GM18867 (cell line): ENCODE measurements around the gene SHQ1.
"Not testable (repeated sequence)": the region's sequence is repeated elsewhere in the genome, so short reads cannot be mapped to it uniquely, and the experiment has no call there.

Experiments
- ATAC-seq: cut with Tn5 transposase; IDR thresholded peaks from one replicate; pipeline ENCODE4 v1.9.1; 2021; ENCODE audit warnings: mild to moderate bottlenecking, moderate library complexity; ENCODE audit not compliant: unreplicated experiment

Gene SHQ1

GRCh38 chr3:72803573-72803972, 44.7 kb downstream of the SHQ1 start:
- no peak for ATAC-seq

DNA sequence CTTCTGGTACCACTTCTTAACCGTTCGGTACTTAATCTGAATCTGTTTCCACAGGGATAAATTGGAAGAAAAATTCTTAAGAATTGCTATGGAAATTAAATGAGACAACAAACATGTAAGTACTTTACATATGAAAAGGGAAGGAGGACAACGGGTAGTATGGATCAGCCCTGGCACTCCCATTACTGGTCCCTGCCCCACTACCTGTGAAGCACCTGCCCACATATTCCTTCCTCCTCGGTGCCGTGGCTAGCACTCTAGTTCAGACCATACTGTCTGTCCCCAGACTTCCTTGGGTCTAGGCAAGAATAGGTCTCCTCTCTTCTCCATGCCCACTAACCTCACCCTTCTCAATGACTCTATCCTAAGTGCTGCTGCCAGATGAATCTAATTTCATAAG, 46.2 kb downstream of the SHQ1 start:
- no peak for ATAC-seq

DNA sequence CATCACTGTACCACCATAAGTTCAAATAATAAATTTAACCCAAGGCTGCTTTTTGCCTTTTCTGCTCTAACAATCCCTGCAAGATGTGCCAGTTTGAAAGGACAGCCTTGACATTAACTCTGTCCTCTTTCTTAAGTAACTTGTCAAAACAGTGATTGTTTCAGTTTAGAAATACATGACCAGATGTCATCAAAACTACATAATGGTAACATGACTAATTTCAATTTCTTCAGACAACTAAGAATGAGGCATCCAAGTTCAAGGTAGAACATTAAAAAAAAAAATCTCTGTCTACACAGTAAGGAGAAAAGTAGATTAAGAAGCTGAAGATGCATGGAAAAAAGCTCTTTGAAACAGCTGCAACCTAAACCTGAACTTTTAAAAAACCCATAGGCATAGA, 47.4 kb downstream of the SHQ1 start:
- ATAC-seq: no peak

GRCh38 chr3:72798552-72799195, 49.6 kb downstream of the SHQ1 start:
- no peak for ATAC-seq

DNA sequence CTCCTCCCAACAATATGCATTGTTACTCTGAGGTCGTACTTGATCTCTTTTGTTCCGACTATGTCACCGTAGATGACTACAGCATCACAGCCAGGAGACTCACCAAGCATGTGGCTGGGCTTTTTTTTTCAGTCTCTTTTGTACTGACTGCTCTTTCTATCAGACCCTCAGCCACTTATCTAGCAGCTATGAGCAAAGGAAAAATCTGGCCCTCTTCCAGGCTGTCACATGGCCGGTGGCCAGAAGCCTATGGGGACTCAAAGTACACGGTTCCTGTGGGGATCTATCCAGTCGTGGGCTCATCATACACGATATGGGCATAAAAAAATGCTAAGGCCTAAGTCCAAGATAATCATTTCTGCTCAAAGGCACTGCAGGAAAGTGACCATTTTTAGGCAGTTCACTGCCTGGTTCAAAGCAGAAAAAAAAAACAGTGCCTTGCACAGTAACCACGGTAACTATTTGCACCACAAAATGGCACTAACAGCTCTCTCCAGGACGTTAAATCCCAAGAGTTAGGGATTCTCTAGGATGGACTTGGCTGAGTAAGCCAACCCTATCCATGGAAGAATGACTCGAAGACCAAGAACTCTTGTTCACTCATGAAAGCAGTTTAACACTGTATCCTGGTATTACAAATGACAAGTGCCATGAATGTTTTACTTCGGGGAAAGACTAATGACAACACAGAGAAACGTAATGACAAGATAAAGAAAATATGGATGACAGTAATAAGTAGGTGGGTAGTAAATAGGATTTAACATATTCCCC, 50.3 kb downstream of the SHQ1 start:
- no peak for ATAC-seq

- ATAC-seq: no peak
These were observed 54.2 kb downstream of the SHQ1 start for GRCh38 chr3:72794079-72794478.

DNA sequence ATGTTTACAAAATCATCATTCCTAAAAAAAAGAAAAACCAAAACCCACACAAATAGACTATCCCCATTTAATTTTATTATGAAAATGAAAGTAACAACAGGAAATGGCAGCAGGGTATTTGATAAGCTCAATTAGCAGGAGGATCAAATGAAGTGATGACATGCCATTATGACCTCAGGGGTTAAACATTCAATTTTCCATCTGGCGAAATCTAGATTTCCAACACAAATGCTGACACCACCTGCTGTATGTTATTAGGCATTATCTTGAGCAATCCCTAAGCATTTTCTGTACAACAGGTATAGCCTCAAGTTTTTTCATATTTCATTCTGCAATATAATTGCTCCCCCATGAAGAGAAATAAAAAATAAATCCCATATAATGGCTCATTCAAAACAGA, 57.1 kb downstream of the SHQ1 start:
- no peak for ATAC-seq

GRCh38 chr3:72789786-72790185, 58.5 kb downstream of the SHQ1 start:
- ATAC-seq: no peak

- ATAC-seq: not testable (repeated sequence)
These were observed 60.0 kb downstream of the SHQ1 start for GRCh38 chr3:72788232-72788631.

GRCh38 chr3:72786668-72787067, 61.6 kb downstream of the SHQ1 start:
- no peak for ATAC-seq

DNA sequence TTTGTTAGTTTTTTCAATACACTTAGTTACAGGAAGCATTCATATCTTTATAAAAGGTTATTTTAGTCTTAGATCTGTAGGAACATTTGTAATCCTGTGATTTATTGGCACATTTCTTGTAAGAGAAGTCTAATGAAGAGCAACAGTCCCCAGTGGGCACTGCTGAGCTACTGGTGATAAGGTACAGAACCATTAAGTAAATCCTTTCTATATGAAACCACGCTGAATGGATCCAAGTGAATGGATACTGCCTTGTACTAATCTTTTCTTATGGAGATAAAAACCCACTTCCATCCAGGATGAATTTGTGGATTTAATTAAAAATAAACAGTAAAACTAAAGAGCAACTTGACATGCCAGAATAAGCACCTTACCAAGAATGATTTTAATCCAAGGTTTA, 64.0 kb downstream of the SHQ1 start:
- no peak for ATAC-seq

DNA sequence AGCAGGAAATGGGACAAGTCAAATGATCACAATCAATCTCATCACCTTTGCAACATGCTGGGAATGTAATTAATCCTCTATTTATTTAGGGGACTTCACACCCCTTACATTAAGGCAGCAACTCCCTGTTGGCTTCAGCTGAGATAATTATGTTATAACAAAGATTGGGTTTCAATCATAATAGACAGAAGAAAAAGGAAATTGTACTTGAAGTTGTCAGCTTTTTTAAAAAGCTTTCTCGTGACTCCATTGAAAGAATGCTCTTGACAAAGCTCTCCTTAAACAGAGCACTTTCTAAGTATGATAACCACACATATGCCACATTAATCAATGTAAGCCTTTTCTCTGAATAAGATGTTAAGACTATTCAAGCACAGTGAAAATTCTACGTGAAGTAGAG, 65.7 kb downstream of the SHQ1 start:
- ATAC-seq: no peak

DNA sequence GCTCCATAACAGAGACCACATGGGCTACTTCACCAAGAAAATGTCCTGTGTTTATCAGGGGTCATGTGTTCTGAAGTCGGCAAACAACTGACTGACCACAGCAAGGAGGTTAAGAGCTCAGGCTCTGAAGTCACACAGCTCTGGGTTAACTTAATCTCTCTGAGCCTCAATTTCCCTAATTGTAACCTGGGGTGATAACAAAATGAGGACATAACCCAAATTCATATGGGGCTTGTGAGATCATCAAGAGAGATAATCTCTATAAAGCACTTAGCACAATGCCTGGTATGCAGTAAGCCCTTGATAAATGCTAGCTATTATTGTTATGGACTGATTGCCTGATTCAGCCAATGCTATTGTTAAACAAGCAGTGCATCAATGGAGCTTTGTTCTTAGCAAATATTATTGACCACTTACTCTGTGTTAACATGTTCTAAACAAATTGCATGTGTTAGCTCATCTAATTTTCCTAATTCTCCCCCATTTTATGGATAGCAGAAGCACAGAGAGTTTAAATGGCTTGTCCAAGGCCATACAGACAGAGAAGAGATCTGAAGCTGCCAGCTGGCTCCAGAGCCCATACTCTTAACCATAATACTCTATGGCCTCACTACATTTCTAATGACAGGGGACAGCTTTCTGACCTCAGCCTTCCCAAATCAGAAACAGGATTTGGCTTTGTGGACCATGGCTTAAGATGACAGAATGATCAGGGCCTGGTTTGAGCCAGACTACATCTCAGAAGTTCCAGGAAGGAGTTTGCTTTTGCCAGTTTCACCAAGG, 78.3 kb downstream of the SHQ1 start:
- ATAC-seq: no peak

- no peak for ATAC-seq
These were observed 79.3 kb downstream of the SHQ1 start for GRCh38 chr3:72768936-72769335.

- ATAC-seq: no peak
These were observed 79.8 kb downstream of the SHQ1 start for GRCh38 chr3:72768481-72768880.

DNA sequence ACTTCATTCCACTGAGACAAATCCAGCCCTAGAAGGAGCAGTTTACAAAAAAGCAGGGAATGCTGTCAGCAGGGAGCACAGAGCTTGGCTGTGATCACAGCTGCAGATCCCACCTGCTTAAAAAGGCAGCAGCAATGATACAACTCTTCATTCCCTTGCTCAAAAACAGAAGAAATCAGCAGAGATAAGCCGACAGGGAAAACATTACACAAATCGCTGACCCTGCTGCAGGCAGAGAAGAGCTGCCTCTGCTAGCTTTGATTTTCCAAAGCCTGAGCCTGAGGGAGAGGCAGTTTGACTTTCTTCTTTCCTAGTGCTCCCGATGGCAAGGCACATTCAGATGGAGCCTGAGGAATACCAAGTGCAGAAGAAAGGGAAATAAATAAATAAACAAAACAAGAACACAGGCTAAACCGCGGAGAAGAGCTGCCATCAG, 80.2 kb downstream of the SHQ1 start:
- ATAC-seq: no peak

DNA sequence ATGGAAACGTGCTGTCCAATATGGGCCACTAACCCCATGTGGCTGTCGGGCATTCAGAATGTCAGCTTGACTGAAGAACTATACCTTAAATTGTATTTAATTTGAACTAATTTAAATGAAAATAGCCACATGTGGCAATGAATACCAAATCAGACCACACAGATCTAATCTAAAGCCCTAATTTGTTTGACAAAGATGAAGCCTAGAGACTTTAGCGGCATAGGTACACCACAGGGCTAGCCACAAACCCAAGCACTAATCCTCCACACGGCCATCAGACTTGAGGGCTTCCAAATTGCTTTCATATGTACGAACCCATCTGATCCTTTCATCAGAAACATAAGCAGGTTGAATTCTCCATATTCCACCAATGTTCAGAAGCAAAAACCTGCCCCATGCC, 81.4 kb downstream of the SHQ1 start:
- ATAC-seq: no peak

GRCh38 chr3:72763751-72764440, 84.3 kb downstream of the SHQ1 start:
- ATAC-seq: no peak

DNA sequence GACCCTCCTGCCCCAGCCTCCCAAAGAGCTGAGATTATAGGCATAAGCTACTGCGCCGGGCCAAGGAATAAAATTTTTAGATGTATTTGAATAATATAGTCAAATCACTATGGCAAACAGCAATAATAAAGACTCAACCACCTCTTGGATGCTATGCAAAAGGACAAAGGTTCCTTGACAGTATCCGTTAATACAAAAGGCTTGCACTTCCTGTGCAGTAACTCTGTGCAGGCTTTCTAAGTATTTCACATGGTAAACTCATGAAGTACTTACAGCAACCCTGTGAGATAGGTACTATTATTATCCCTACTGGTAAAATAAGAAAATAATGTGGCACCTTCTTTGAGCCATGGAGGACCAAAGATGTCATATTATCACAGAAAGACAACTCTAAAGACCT, 86.8 kb downstream of the SHQ1 start:
- ATAC-seq: no peak

DNA sequence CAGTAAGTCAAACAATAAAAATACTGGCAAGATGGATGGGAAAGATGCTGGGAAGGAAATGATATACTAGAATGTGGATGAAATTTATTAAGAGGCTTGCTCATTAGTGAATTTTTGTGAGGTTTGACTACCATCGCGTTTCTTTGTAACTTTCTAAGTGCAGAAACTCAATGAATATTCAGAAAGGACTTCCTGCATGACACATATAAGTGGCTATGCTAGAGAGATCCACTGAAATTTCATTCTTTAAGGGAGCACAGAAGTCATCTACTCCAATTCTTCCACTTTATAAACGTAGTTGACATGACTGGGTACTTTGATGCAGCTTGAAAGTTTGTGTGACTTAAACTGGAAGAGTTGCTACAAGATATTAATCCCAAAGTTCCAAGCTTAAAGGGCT, 88.0 kb downstream of the SHQ1 start:
- ATAC-seq: no peak

GRCh38 chr3:72756900-72757299, 91.3 kb downstream of the SHQ1 start:
- ATAC-seq: peak; percentile 100
